Measurements from ENCODE around the gene CLIC1. TPM values are rescaled to one million over a fixed set of nuclear protein-coding genes. Genes with fewer than 3 reads are reported as not detected.

The CLIC1 gene
- total and polyA plus RNA-seq, 10 of the 15 experiments (the other 5 are each of a cell fraction or from before 2014, with no cell fraction given): 446 to 1,266 (median 636) TPM

DNA sequence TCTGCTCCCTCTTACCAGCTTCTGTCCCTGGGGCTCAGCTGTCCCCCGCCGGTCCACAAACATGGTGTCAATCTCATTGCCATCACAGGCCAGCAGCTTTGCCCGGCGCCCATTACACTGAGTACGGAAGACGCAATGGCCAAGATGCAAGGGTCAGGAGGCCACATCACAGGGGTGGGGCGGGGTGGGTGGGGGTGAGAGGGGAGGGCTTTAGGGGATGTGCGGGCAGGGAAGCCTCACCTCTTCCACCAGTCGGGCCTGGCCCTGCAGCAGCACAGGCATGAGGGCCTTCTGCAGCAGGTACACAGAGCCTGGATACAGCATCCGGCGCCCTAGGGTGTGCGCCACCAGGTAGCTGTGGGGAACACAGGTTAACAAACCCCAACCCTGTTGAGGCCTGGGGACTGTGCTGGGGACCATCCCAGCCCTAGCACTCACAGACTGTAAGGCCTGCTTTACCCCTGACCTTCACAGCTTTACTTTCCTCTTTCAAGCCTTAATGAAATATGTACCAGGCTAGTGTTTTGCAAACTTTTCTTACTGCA, 44.7 kb downstream of the CLIC1 start:
- TF ChIP-seq NR2C2 (IDR thresholded peaks at IDR 0.05; ENCODE audit: borderline replicate concordance, control insufficient read depth, insufficient read length, low read depth): no peak
- TF ChIP-seq BCL11A (IDR thresholded peaks at IDR 0.05; ENCODE audit: low read depth, low read length): no peak
- TF ChIP-seq, protein P1, sequence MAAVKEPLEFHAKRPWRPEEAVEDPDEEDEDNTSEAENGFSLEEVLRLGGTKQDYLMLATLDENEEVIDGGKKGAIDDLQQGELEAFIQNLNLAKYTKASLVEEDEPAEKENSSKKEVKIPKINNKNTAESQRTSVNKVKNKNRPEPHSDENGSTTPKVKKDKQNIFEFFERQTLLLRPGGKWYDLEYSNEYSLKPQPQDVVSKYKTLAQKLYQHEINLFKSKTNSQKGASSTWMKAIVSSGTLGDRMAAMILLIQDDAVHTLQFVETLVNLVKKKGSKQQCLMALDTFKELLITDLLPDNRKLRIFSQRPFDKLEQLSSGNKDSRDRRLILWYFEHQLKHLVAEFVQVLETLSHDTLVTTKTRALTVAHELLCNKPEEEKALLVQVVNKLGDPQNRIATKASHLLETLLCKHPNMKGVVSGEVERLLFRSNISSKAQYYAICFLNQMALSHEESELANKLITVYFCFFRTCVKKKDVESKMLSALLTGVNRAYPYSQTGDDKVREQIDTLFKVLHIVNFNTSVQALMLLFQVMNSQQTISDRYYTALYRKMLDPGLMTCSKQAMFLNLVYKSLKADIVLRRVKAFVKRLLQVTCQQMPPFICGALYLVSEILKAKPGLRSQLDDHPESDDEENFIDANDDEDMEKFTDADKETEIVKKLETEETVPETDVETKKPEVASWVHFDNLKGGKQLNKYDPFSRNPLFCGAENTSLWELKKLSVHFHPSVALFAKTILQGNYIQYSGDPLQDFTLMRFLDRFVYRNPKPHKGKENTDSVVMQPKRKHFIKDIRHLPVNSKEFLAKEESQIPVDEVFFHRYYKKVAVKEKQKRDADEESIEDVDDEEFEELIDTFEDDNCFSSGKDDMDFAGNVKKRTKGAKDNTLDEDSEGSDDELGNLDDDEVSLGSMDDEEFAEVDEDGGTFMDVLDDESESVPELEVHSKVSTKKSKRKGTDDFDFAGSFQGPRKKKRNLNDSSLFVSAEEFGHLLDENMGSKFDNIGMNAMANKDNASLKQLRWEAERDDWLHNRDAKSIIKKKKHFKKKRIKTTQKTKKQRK (IDR thresholded peaks at IDR 0.05; ENCODE audit: low read depth, low read length): no peak
- H3K27ac ChIP-seq (ENCODE audit: control insufficient read depth, insufficient read depth): no peak overlapping the region
- no peaks in the 10 kb centered on the region for H3K27me3 ChIP-seq (replicated peaks in 1 of 2; ENCODE audit: control insufficient read depth in 2 of 2, insufficient read depth in 2 of 2, low read length in 1 of 2)
- no peak overlapping the region for H2AFZ ChIP-seq (ENCODE audit: control insufficient read depth, low read depth, low read length)
- no TSS peak for BruUV-seq (replicated peaks)
- POLR2A ChIA-PET: interaction anchor here (0.5 to 2.2 kb wide), 2 partner anchors 47 to 104 kb away, joined by 3 to 5 read pairs; no protein-coding TSS in a partner anchor
- ATAC-seq: no peak
- H3K4me2 ChIP-seq (ENCODE audit: control insufficient read depth, insufficient read depth): no peak overlapping the region
- SMC1A ChIA-PET (ENCODE audit: uncharacterized antibody, unreplicated experiment): interaction anchor here (0.7 kb wide), 1 partner anchor 172 kb away, joined by 4 read pairs; no protein-coding TSS in a partner anchor
- intact Hi-C loops (cut with micrococcal nuclease; ENCODE audit: unreplicated experiment) (no loop called here), in situ Hi-C loops (cut with MboI) (no loop called here)
- no peak for FAIRE-seq
- no peaks in the 10 kb centered on the region for H3K9me3 ChIP-seq (replicated peaks; ENCODE audit: control insufficient read depth, insufficient read depth, low read length)
- no peaks in the 10 kb centered on the region for H3K4me1 ChIP-seq (ENCODE audit: control insufficient read depth, insufficient read depth, low read length)
- DNase-seq (ENCODE audit: low read depth, low spot score): no peak
- peaks cover 16 to 41% of the 10 kb centered on the region in 2 experiments for H3K36me3 ChIP-seq (ENCODE audit: control insufficient read depth in 2 of 2, insufficient read depth in 2 of 2, low read length in 1 of 2)
- RAD21 ChIA-PET (ENCODE audit: unreplicated experiment): no interaction called here
- no peak overlapping the region for H3K4me3 ChIP-seq
- H3K79me2 ChIP-seq (ENCODE audit: control insufficient read depth, insufficient read depth, low read length): no peaks in the 10 kb centered on the region
- 98% methylated on average over 9 of the region's 12 CpGs for WGBS (ENCODE audit: insufficient coverage, insufficient replicate concordance, low lambda C conversion rate, missing lambda C conversion rate)
- no peaks in the 10 kb centered on the region for H4K20me1 ChIP-seq (ENCODE audit: control insufficient read depth, insufficient read depth)
- no peak overlapping the region for H3K9ac ChIP-seq (ENCODE audit: control insufficient read depth, insufficient read depth, low read length)
- CTCF ChIA-PET: no interaction called here

All from GM12878 (cell line).